GM23338 (cell line): ENCODE results near the gene TMEM269.

Source experiments
- CREB1 ChIP-seq: fragments of 250-450 bp; sonication (Bioruptor Pico); IDR thresholded peaks from 2 replicates; pipeline ENCODE4 v1.5.0; 2020; ENCODE audit warnings: low read depth, mild to moderate bottlenecking, moderate library complexity
- CTCF ChIP-seq, 2 experiments: fragments of 200-600 bp in 1 of 2; sonication (generic) in 1 of 2; conservative IDR thresholded peaks; 2 replicates each; pipeline versions ENCODE4 v1.5.1 to v1.6.1; 2016 to 2017; ENCODE audit warnings: antibody characterized with exemption in 2 of 2, low read depth in 2 of 2, mild to moderate bottlenecking in 2 of 2, moderate library complexity in 1 of 2
- ETS1 ChIP-seq: IDR thresholded peaks from 2 replicates; pipeline ENCODE4 v1.6.1; 2016; ENCODE audit warnings: antibody characterized with exemption
- EZH2 ChIP-seq: fragments of 200-600 bp; sonication (generic); IDR thresholded peaks from one replicate; pipeline ENCODE4 v1.8.0; 2017; ENCODE audit warnings: antibody characterized with exemption, mild to moderate bottlenecking, low read depth; ENCODE audit not compliant: unreplicated experiment
- EZH2phosphoT487 ChIP-seq: fragments of 200-600 bp; sonication (generic); IDR thresholded peaks from one replicate; pipeline ENCODE4 v1.8.1; 2018; ENCODE audit warnings: antibody characterized with exemption; ENCODE audit not compliant: unreplicated experiment
- JUNB ChIP-seq: IDR thresholded peaks from one replicate; pipeline ENCODE4 v1.6.1; 2016; ENCODE audit warnings: antibody characterized with exemption; ENCODE audit not compliant: unreplicated experiment
- POLR2AphosphoS5 ChIP-seq: IDR thresholded peaks from 2 replicates; pipeline ENCODE4 v1.6.1; 2016; ENCODE audit warnings: antibody characterized with exemption, low read depth
- REST ChIP-seq: IDR thresholded peaks from one replicate; pipeline ENCODE4 v1.6.1; 2018; ENCODE audit warnings: antibody characterized with exemption; ENCODE audit not compliant: unreplicated experiment
- ZNF114 ChIP-seq: fragments of 250-450 bp; sonication (Bioruptor Pico); IDR thresholded peaks from 2 replicates; pipeline ENCODE4 v1.5.0; 2020; ENCODE audit warnings: mild to moderate bottlenecking, moderate library complexity
- ZNF331 ChIP-seq: fragments of 250-450 bp; sonication (Bioruptor Pico); IDR thresholded peaks from 2 replicates; pipeline ENCODE4 v1.5.0; 2020; ENCODE audit warnings: low read depth, mild to moderate bottlenecking, moderate library complexity

- no peak for TF ChIP-seq POLR2AphosphoS5
- no peak for TF ChIP-seq EZH2phosphoT487
- TF ChIP-seq CTCF (conservative IDR thresholded peaks at IDR 0.05; ENCODE audit: low read depth in 2 of 2), result no peak
- no peak for TF ChIP-seq EZH2
- no peak for TF ChIP-seq REST
- TF ChIP-seq ETS1, result no peak
- TF ChIP-seq JUNB, result no peak
- TF ChIP-seq CREB1, result no peak
- no peak for TF ChIP-seq ZNF114 (CRISPR knock-in tag)
- TF ChIP-seq ZNF331 (CRISPR knock-in tag), result no peak
These were observed 36.8 kb upstream of the TMEM269 start for GRCh38 chr1:42748021-42748420.
